GM19395 (cell line): ENCODE results near the gene OR10H5.
"Not testable (repeated sequence)": the region's sequence is repeated elsewhere in the genome, so short reads cannot be mapped to it uniquely, and the experiment has no call there.

Source experiments
- ATAC-seq: cut with Tn5 transposase; IDR thresholded peaks from one replicate; pipeline ENCODE4 v1.9.1; 2021; ENCODE audit warnings: mild to moderate bottlenecking, moderate library complexity; ENCODE audit not compliant: unreplicated experiment

The OR10H5 gene

GRCh38 chr19:15787611-15788155 is at the start of gene OR10H5:
OR10H5 (plus strand) TSS chr19:15787661; CDS start chr19:15794049, 6,388 bp downstream.
- no peak for ATAC-seq

- ATAC-seq: no peak
Observed at GRCh38 chr19:15737722-15738121, 49.7 kb upstream of the OR10H5 start, which contains the start of gene OR10H3. OR10H3 (plus strand) TSS chr19:15737985; CDS start chr19:15741393, 3,408 bp downstream.

GRCh38 chr19:15740785-15741184 is 46.7 kb upstream of the OR10H5 start:
- no peak for ATAC-seq

- no peak for ATAC-seq
Observed at GRCh38 chr19:15748239-15748638, 39.2 kb upstream of the OR10H5 start.

GRCh38 chr19:15758379-15758778 is 29.1 kb upstream of the OR10H5 start:
- no peak for ATAC-seq

- ATAC-seq: no peak
Observed at GRCh38 chr19:15759962-15760565, 27.4 kb upstream of the OR10H5 start.

- ATAC-seq: no peak
Observed at GRCh38 chr19:15769586-15769985, 17.9 kb upstream of the OR10H5 start.

GRCh38 chr19:15774159-15774558 is 13.3 kb upstream of the OR10H5 start:
- not testable (repeated sequence) for ATAC-seq

- no peak for ATAC-seq
Observed at GRCh38 chr19:15775249-15775648, 12.2 kb upstream of the OR10H5 start.

GRCh38 chr19:15776264-15776663 is 11.2 kb upstream of the OR10H5 start:
- no peak for ATAC-seq

- ATAC-seq: no peak
Observed at GRCh38 chr19:15776991-15777970, 10.2 kb upstream of the OR10H5 start.

GRCh38 chr19:15779756-15780476 is 7.5 kb upstream of the OR10H5 start:
- no peak for ATAC-seq

- ATAC-seq: no peak
Observed at GRCh38 chr19:15780610-15781418, 6.6 kb upstream of the OR10H5 start.

GRCh38 chr19:15781661-15782060 is 5.8 kb upstream of the OR10H5 start:
- ATAC-seq: no peak

- ATAC-seq: no peak
Observed at GRCh38 chr19:15782211-15782610, 5.2 kb upstream of the OR10H5 start.

- ATAC-seq: not testable (repeated sequence)
Observed at GRCh38 chr19:15782896-15783295, 4.6 kb upstream of the OR10H5 start.

- no peak for ATAC-seq
Observed at GRCh38 chr19:15788594-15789270, 1.3 kb downstream of the OR10H5 start.

- ATAC-seq: no peak
Observed at GRCh38 chr19:15790096-15790495, 2.6 kb downstream of the OR10H5 start.

GRCh38 chr19:15794279-15794678 is 6.8 kb downstream of the OR10H5 start:
- not testable (repeated sequence) for ATAC-seq

- ATAC-seq: no peak
Observed at GRCh38 chr19:15810335-15810734, 22.9 kb downstream of the OR10H5 start.
